HepG2 (cell line): ENCODE results near the gene KCNQ1OT1. TPM values are rescaled to one million over a fixed set of nuclear protein-coding genes. Genes with fewer than 3 reads are reported as not detected.

ENCODE experiments used
- ATAC-seq: fragments of 200-7000 bp; cut with Tn5 transposase; 3 replicates; pipeline ENCODE4 v1.9.1; 2020; ENCODE audit warnings: mild to moderate bottlenecking, moderate library complexity
- BruUV-seq: library from RNA; stranded (reverse); fragments of 400-500 nt; replicated peaks from 2 replicates; lab custom pipeline; 2021; lab: Mats Ljungman, UMichigan
- CTCF ChIA-PET: fragments of 300-600 bp; formaldehyde crosslinking; extraction: SDS; loops from one replicate; lab custom pipeline; 2021; ENCODE audit warnings: low total read pairs, inconsistent platforms, low intra/inter-chr PET ratio; lab: Yijun Ruan, JAX
- POLR2A ChIA-PET: fragments of 350-600 bp; sonication (Branson Sonifier 250); formaldehyde crosslinking; loops from one replicate; lab custom pipeline; 2020; ENCODE audit warnings: antibody characterized with exemption, inconsistent platforms; lab: Yijun Ruan, JAX
- DNase-seq: peaks from one replicate; pipeline ENCODE4 v3.0.0-alpha.2; 2015; ENCODE audit warnings: low spot score
- FAIRE-seq: peaks from 3 replicates; lab custom pipeline; 2011; peaks lifted over from hg19 to GRCh38; lab: Jason Lieb, UNC
- H2AFZ ChIP-seq: one replicate; pipeline ENCODE4 v1.6.1; 2011; ENCODE audit warnings: low read length, inconsistent platforms
- H3K27ac ChIP-seq: fragments of 300-600 bp; 3 replicates; pipeline ENCODE4 v1.8.0; 2011; ENCODE audit warnings: mixed run types, mild to moderate bottlenecking, mixed read lengths, low read length, inconsistent platforms; ENCODE audit not compliant: insufficient read depth; ENCODE audit errors: extremely low read length
- H3K27me3 ChIP-seq, 2 experiments: fragments of 200-600 bp in 1 of 2; 2 replicates in 1 of 2; 3 replicates in 1 of 2; pipeline versions ENCODE4 v1.6.0 to v1.8.0; 2011; ENCODE audit warnings: low read length in 2 of 2, mild to moderate bottlenecking in 2 of 2, moderate library complexity in 2 of 2, inconsistent platforms in 1 of 2; ENCODE audit not compliant: insufficient read depth in 2 of 2, control insufficient read depth in 1 of 2
- H3K36me3 ChIP-seq, 2 experiments: fragments of 200-600 bp in 1 of 2; replicated peaks in 1 of 2; 2 replicates in 1 of 2; 3 replicates in 1 of 2; pipeline versions ENCODE4 v1.5.1 to v1.8.0; 2011; ENCODE audit warnings: low read length in 2 of 2, inconsistent platforms in 1 of 2; ENCODE audit not compliant: insufficient read depth in 2 of 2, control insufficient read depth in 1 of 2
- H3K4me1 ChIP-seq: 2 replicates; pipeline ENCODE4 v1.5.1; 2012; ENCODE audit warnings: low read length, inconsistent platforms; ENCODE audit not compliant: insufficient read depth
- H3K4me2 ChIP-seq: 2 replicates; pipeline ENCODE4 v1.6.0; 2011; ENCODE audit warnings: low read depth, low read length, inconsistent platforms
- H3K4me3 ChIP-seq, 3 experiments: fragments of 200-600 bp in 1 of 3; sonication (generic), shearing (Covaris generic) in 1 of 3; replicated peaks in 1 of 3; 2 replicates each; pipeline ENCODE4 v1.5.1; 2011 to 2016; ENCODE audit warnings: low read length in 3 of 3, inconsistent platforms in 2 of 3, low read depth in 2 of 3, mild to moderate bottlenecking in 2 of 3, control low read depth in 1 of 3, mixed read lengths in 1 of 3; ENCODE audit not compliant: insufficient read depth in 1 of 3
- H3K79me2 ChIP-seq: one replicate; pipeline ENCODE4 v1.6.1; 2011; ENCODE audit warnings: low read length, inconsistent platforms; ENCODE audit not compliant: insufficient read depth
- H3K9ac ChIP-seq: 2 replicates; pipeline ENCODE4 v1.6.0; 2011; ENCODE audit warnings: mild to moderate bottlenecking, low read depth, low read length, inconsistent platforms; ENCODE audit not compliant: insufficient read depth
- H3K9me3 ChIP-seq: 2 replicates; pipeline ENCODE4 v1.5.1; 2012; ENCODE audit warnings: mild to moderate bottlenecking, low read length
- H4K20me1 ChIP-seq: 2 replicates; pipeline ENCODE4 v1.6.0; 2011; ENCODE audit warnings: inconsistent platforms, mild to moderate bottlenecking, low read length, moderate library complexity; ENCODE audit not compliant: insufficient read depth
- FLYWCH1 ChIP-seq: sonication (generic); formaldehyde crosslinking; IDR thresholded peaks from 2 replicates; pipeline ENCODE4 v1.8.1; 2023; ENCODE audit warnings: mild to moderate bottlenecking, missing genetic modification reagents
- NR1H2 ChIP-seq: sonication (generic); formaldehyde crosslinking; IDR thresholded peaks from 2 replicates; pipeline ENCODE4 v1.8.1; 2022; ENCODE audit warnings: low read depth, missing genetic modification reagents, borderline replicate concordance
- POLR2A ChIP-seq, 2 experiments: IDR thresholded peaks; 2 replicates each; pipeline ENCODE4 v1.6.1; 2011; ENCODE audit warnings: low read depth in 2 of 2, low read length in 2 of 2, mild to moderate bottlenecking in 1 of 2, moderate library complexity in 1 of 2; ENCODE audit not compliant: insufficient read depth in 1 of 2
- POLR2AphosphoS2 ChIP-seq: IDR thresholded peaks from 2 replicates; pipeline ENCODE4 v1.6.1; 2011; ENCODE audit warnings: low read depth, low read length, improper control_type of control experiment
- POLR2AphosphoS5 ChIP-seq: IDR thresholded peaks from 2 replicates; pipeline ENCODE4 v1.6.1; 2012; ENCODE audit warnings: low read depth, low read length
- POLR2G ChIP-seq: fragments of 200-400 bp; formaldehyde crosslinking; IDR thresholded peaks from 2 replicates; pipeline ENCODE4 v1.6.1; 2018; ENCODE audit warnings: mild to moderate bottlenecking, low read depth, low read length, moderate library complexity
- PREB ChIP-seq: sonication (generic); formaldehyde crosslinking; IDR thresholded peaks from 2 replicates; pipeline ENCODE4 v1.4.0; 2020; ENCODE audit warnings: missing genetic modification reagents
- RBM22 ChIP-seq: fragments of 200-400 bp; formaldehyde crosslinking; optimal IDR thresholded peaks from 2 replicates; pipeline ENCODE3; 2017; ENCODE audit warnings: mild to moderate bottlenecking, low read length, moderate library complexity
- WIZ ChIP-seq: sonication (generic); formaldehyde crosslinking; IDR thresholded peaks from 2 replicates; pipeline ENCODE4 v1.5.1; 2020; ENCODE audit warnings: mild to moderate bottlenecking, missing genetic modification reagents
- ZNF264 ChIP-seq: sonication (generic); formaldehyde crosslinking; IDR thresholded peaks from 2 replicates; pipeline ENCODE4 v1.4.0; 2020; ENCODE audit warnings: missing genetic modification reagents
- ZNF563 ChIP-seq: sonication (generic); formaldehyde crosslinking; IDR thresholded peaks from 2 replicates; pipeline ENCODE4 v1.8.0; 2022; ENCODE audit warnings: mild to moderate bottlenecking, moderate library complexity, missing genetic modification reagents
- WGBS: methylation state at CpG from one replicate; pipeline ENCODE4 v1.1.6; 2017; ENCODE audit warnings: low lambda C conversion rate; 5-methylcytosine and 5-hydroxymethylcytosine counted together
- in situ Hi-C: cut with HindIII; loops from 2 replicates; pipeline ENCODE4 v1.10.0; 2017; ENCODE audit warnings: low pct_unique_long_range_greater_than_20kb; ENCODE audit not compliant: extremely low pct_ligation_motif_present
- intact Hi-C: fragments of 100-400 bp; cut with micrococcal nuclease; formaldehyde crosslinking; loops from one replicate; pipeline ENCODE4 v1.10.0; 2022; ENCODE audit not compliant: unreplicated experiment
- polyA plus RNA-seq, 8 experiments: library from polyadenylated mRNA; depleted of rRNA in 3 of 8; stranded (reverse) in 7 of 8; unstranded in 1 of 8; fragments of >200 nt; fragmentation: Illumina TruSeq in 4 of 8; extraction: Trizol in 4 of 8; gene quantifications; 2 replicates each; pipeline versions ENCODE4 v1.2.1 to v1.2.3, GENCODE V29; 2011 to 2016; ENCODE audit warnings: low read depth in 4 of 8, missing spikeins in 1 of 8, mixed read lengths in 1 of 8; ENCODE audit not compliant: insufficient read depth in 1 of 8
- total RNA-seq, 5 experiments: library from RNA; depleted of rRNA; stranded (reverse); fragments of >200 nt; fragmentation: Illumina TruSeq; extraction: Trizol; gene quantifications; 2 replicates each; pipeline ENCODE4 v1.2.3, GENCODE V29; 2016; ENCODE audit warnings: low read depth in 1 of 5

Gene KCNQ1OT1
- total and polyA plus RNA-seq, 2 of the 13 experiments (the other 11 are each of a cell fraction or from before 2014, with no cell fraction given) = 1.3 to 18.9 TPM

GRCh38 chr11:2660357-2660939 is 39.3 kb downstream of the KCNQ1OT1 start (continued):
- no peak for TF ChIP-seq PREB
- 0 out of 2 replicates have a peak, but pooled peaks have one; percentile 52 for TF ChIP-seq POLR2AphosphoS2
- TF ChIP-seq WIZ (CRISPR knock-in tag) = no peak

- Histone ChIP-seq H4K20me1 (peaks cover 59% of the 10 kb centered on the region), H3K4me3 (no peak overlapping the region), H3K9ac (no peak overlapping the region), H3K27me3 (no peaks in the 10 kb centered on the region), H3K4me2 (no peak overlapping the region), H3K79me2 (no peaks in the 10 kb centered on the region)
- BruUV-seq = no TSS peak
- intact Hi-C loops = loop anchor here (2.0 kb wide), 2 partner anchors 95 to 231 kb away; no protein-coding TSS in a partner anchor
- FAIRE-seq = no peak
- TF ChIP-seq RBM22 = peak; percentile 100
- TF ChIP-seq NR1H2 (CRISPR knock-in tag) = no peak
- peak; percentile 64 for TF ChIP-seq POLR2AphosphoS5
- no peak for TF ChIP-seq ZNF563
- no peak for TF ChIP-seq FLYWCH1 (CRISPR knock-in tag)
- TF ChIP-seq ZNF264 (CRISPR knock-in tag) = 0 out of 2 replicates have a peak, but pooled peaks have one; percentile 18
- TF ChIP-seq POLR2G = peak; percentile 80
- 0 out of 4 replicates have a peak, but pooled peaks of 1 of the 2 experiments have one; percentile 21 for TF ChIP-seq POLR2A (IDR thresholded peaks at IDR 0.05; ENCODE audit: insufficient read depth in 1 of 2, low read depth in 2 of 2, low read length in 2 of 2)
- TF ChIP-seq, all 625 proteins: peak for 5
- in situ Hi-C loops = no loop called here
- Histone ChIP-seq H3K27ac (no peak overlapping the region), H3K4me1 (peaks cover 13% of the 10 kb centered on the region), H3K36me3 (peaks cover 4 to 10% of the 10 kb centered on the region in 2 experiments; a peak in 3 of 5 replicates), H3K9me3 (peaks cover 25% of the 10 kb centered on the region), H2AFZ (no peak overlapping the region)
- WGBS = 96% methylated on average over 8 of the region's 8 CpGs
- CTCF ChIA-PET = no interaction called here
- POLR2A ChIA-PET = interaction anchor here (1.1 to 1.7 kb wide), 2 partner anchors 94 kb away, joined by 3 to 4 read pairs; no protein-coding TSS in a partner anchor
- DNase-seq = no peak
- no peak for ATAC-seq
These were observed 42.0 kb downstream of the KCNQ1OT1 start for GRCh38 chr11:2657697-2658284.
